ENCODE results near the gene ESRRG.
"Not testable (repeated sequence)": the region's sequence is repeated elsewhere in the genome, so short reads cannot be mapped to it uniquely, and the experiment has no call there.

The ESRRG gene
- total RNA-seq, result 0 reads per million in 2 donors

DNA sequence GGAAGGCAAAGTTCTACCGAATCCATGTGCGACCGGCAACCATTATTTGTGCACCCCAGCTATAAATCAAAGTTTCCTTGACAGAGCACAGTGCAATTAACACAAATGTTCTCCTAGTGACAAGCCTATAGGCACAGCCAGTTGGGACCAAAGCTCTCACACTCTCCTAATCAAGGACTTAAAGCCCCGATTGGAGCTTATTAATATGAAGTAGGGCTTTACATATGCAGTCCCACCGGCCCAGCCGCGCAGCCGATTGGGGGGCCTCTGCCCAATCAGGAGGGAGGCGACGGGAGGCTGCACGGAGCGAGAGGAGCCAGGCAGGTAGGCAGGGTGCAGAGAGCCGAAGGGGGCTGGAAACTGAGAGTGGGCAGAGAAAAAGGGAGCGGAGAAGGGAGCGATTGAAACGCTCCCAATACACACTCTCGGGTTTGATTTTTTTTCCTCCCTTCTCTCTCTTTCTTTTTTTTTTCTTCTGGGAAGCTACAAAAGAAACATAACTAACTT is at the start of gene ESRRG:
TSS of gene ESRRG (minus strand) at position 156 of the 507 bp plus-strand sequence. CDS start at position 26, 130 bp downstream.
- peak in 1 of 5 experiments; percentile 2 for DNase-seq

DNA sequence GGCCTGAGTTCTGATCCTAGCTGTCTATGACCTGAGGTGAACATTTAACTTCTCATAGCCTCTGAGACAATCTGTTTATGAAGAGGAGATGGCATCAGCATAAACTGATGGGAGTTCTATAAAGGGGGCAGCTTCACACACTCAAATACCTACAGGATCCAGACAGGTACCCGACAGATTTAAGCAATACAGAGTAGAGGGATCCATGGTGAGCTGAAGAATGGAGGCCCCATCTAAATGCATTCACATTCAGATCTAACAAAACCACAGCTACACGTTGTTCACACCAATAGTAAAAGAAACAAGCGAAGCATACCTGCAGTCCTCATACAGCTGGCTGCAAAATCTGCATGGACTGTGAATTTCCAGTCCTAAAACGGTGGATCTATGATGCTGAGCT is 48.7 kb upstream of the ESRRG start:
- DNase-seq, result no peak

DNA sequence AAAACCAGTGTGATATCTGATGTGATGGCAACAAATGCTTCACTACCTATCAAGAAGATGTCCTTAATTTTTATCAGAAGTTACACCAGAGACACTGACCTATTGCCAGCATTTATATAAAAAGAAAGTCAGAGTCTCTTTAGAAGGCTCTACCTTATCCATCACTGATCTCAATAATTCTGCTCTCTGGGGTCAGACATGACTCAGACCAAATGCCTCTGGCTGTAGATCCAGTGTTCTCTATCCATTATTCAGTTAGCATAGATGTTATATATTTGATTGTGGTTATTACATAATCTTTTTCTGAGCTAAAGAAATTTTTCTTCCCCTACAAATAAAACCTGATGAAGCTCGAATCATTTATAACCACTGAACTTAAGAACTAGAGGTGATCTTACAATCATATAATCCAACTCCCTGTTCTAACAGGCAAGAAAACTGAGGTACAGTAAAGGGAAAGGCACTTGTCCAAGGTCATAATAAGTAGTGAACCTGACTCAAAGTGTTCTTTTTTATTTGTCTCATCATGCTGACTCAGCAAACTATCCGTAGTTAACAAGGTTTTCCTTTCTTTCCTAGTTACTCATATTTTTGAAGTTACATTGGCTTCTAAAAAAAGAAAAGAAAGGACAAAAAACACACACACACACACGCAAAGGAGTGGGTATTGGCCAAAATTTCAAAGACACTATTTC is 43.6 kb upstream of the ESRRG start:
- DNase-seq, result no peak

DNA sequence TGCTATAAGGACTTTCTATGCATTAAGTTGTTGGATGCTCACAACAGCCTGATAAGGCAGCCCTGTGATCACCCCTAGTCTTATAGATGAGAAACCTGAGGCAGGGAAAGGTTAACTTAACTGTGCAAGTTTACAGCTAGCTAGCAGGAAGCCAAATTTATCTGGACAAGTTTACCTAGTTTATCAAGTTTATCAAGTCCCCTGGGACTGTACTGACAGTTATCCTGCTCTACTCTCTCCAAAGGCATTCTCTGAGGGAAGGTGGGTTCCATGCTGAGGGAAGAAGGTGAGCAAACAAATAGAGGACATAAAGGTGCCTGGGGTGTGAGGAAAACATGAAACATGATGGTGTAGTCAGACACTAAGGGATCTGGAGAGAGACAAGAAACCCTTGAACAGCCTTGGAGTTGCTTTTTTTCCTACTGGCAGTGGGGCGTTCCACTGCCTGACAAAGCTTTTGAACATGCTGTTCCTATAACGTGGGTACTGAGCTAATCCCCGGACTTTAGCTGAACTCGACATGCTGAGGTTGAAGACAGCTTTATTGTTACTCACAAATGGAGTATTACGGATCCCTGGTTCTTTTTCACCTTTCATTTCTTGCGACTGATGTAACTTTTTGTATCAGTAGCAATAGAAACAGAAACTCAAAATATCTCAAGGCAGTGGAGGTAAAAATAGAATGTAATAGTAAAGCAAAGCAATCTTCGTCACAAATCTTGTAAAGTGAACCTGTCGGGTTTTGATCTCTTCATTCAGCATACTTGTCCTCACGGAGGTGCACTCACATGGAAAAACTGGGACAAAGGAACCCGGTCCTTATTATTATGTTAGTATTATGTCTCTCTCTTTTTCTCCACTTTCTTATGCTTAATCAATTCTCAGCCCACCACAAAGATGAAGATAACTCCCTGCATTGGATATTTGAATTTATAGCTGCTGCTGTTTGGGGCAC is 42.4 kb upstream of the ESRRG start:
- DNase-seq, result no peak

DNA sequence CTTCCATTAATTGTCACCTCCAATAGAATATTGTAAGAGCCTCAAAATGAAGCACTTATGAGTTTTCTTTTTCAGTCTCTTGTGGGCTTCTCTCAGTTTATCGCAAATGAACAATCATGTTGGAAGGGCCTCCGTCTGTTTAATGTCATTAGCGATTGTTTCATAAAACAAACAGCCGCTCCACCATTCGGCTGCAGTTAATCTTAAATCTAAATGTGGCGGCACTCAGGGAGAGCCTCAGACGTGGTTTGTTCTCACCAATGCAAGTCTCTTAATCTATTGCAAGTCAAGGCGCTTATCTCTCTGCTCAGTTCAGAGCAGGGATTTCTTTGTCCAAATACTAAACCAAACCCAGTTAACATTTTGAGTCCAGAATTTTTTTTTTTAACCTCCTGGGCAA is 34.9 kb upstream of the ESRRG start:
- DNase-seq, result no peak

DNA sequence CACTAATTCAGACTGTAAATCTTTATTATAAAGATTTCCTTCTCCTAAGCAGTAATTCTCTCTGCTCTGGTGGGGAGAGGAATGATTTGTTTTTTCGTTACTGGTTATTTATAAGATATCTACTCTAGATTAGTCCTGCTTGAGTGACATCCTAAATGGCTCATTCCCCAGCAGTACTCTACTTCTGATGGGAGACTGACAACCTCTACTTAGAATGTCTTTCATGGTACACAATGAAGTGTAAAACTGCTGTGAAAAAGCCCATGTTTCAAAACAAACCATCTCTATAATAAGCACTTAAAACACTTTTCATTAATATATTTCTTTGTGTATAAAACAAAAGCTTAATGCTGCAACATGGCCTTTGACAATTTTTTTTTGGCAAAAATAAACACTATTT is 33.9 kb upstream of the ESRRG start:
- DNase-seq, result no peak

DNA sequence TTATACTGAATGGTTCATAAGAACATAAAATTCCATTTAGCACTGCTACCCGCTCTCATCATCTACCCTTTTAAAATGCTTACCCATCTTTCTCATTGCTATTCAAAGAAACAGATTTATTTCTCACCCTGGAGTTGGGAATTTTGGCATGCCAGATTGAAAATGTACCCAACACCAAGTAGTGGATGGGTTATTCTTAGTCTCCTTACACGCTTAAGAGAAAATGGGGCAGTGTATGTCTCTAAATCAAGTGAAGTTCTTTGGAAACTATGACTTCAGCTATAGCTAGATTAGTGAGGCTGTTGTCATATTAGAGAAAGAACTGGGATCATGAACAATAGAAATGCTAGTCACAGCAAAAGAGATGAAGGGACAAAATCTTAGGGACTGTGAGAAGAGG is 27.7 kb upstream of the ESRRG start:
- DNase-seq, result no peak

DNA sequence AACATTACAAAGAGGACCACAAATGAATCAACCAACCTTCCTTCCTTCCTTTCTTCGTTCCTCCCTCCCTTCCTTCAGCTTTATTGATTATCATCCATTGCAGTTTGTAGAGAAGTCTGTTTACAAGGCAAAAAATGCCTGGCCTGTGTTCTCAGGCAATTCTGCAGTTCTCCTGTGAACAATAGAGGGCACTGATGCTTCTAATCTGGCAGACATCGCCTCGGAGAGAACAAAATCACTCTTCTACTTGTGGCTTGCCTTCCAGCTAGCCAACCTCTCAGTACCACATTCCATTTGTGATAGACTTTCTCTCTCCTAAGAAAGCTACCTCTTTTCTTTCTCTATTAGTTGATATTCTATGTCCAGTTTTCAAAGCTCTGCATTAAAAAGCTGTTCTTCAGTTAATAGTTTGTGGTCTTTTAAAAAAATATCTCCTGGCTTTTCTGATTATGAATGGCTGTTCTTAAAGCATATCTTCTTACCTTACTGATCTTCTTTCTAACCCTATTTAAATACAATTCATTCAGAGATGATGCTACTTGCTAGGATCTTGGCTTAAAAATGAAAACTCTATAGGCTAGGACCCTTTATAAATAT is 26.9 kb upstream of the ESRRG start:
- DNase-seq, result peak in 1 of 5 experiments; percentile 3

DNA sequence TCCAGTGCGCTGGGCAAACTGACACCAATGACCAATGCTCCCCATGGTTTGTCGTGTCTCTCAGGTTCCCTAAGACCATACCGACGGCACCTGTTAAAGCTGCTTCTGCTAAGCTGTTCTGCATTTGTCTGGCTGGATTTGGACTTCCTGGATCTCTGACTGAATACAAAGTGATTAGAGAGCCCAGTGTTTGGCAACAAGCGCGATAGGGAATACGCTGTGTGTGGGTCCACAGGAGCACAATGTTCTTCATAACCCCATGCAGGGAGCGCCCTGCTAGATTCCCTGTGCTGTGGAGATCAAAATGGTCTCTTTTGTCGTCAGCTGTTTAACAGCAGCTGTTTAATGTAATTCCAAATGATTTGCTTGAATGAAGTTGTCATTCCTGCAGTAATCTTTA is 26.0 kb upstream of the ESRRG start:
- no peak for DNase-seq

DNA sequence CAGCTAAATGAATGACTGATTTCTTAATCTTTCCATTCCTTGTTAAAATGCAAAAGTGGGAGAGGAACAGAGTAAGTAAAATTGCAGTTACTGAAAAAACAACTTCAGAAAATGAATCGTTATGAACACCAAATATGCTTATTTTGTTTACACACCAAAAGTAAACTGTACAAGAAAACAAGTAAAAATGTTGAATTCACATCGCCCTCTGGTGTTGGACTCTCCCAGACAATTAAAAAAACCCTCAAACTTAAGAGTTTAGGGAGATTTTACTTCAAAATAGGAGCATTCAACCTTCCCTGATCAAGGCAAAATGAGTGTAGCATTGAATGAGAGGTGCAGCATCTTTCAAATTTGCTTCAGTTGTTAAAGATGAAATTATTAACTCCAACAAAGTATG is 19.4 kb upstream of the ESRRG start:
- DNase-seq, result no peak

DNA sequence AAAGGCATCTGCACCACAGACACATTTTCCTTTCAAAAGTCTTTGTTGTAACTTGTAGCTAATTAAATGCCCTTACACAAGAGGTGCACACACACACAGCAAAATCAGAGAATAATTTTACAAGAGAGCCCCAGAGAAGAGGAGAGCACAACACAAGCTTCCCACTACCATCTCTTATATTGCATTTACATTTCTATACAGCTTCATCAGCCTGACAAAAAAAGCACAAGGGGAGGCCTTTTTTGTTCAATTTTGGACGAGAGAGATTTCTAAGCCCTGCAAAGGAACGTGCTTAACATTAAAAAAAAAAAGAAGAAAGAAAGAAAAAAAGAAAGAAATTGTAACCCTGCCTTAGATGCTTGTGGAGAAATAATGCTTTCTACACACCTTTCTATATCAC is 17.1 kb upstream of the ESRRG start:
- no peak for DNase-seq

DNA sequence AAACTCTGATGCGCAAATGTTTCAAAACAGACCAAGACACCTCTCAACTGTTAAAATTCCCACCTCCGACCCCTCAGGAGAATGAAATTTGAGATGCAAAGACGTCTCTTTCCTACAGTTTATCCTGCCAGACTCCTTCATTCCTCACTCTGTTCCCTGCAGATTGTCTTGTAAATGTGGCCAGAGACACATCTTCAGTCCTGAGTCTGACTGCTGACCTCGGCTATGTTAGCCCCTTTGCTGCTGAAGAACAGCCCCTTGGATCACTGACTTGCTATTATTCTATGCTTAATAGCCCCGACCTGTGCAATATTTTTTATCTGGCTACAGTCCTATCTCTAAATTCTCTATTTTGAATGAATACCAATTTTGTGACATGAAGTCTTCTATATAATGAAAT is 16.6 kb upstream of the ESRRG start:
- no peak for DNase-seq

DNA sequence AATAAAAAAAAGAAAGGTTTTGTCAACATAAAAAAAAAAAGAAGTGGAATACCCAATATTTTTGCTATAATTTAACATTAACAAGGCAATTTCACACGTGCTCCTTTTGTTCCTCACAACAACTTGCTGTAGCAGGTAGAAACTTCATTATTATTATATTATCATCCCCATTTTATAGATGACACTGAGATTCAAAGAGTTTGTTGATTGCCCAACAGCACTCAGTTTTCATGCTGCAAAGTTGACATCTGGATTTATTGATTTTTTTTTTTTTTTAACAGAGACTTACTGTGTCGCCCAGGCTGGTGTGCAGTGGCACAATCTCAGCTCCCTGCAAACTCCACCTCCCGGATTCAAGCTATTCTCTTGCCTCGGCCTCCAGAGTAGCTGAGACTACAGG is 8.9 kb upstream of the ESRRG start:
- no peak for DNase-seq

DNA sequence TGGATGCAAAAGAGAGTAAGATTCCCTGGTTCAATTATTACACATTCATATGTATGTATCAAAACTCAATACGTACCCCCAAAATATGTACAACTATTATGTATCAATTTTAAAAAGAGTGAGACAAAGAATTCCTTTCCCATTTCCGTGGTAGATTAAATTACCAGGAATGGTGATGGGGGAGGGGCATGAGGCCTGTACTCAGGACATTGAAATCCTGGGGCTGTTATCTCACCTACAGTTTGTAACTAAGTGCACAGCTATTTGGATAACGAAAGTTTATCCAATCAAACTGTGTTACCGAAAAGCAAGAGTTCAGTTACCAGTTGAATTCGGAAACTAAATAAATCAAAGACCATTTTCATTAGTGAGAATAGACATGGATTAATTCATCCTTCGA is 8.3 kb upstream of the ESRRG start:
- DNase-seq, result no peak

DNA sequence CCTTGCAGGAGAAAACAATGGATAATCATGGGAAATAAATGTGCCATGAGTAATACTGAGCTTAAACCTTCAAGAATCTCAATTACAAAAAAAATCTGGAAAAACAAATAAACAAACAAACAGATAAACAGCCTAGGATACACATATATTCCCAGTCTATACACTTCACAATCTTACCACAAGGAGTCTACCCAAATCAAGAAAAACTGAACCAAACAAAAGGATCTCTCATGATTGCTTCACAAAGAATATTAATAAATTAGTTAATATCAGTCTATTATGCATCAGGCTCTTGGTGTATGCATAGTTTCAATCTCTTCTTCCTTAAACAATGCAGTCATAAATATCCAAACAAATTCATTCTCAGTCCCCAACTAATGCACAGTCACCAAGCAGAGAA is 3.2 kb upstream of the ESRRG start:
- no peak for DNase-seq

DNA sequence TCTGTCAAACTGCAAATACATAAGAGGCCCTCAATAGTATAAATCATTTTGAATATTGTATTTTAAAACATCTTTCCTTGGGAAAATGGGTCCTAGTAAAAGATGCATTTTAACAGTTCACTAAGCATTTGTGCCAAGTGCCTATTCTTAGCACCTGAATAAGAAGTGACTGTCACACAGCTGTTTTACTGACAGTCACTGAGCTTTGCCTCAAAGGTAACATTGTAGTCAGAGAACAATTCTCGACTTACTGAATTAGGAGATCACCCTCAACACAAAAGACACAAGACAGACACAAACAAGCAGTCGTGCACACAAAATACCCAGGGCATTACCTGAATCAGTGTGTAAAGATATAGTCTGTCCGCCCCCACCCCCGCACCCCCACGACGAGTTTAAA is 408 bp downstream of the ESRRG start:
- no peak for DNase-seq

DNA sequence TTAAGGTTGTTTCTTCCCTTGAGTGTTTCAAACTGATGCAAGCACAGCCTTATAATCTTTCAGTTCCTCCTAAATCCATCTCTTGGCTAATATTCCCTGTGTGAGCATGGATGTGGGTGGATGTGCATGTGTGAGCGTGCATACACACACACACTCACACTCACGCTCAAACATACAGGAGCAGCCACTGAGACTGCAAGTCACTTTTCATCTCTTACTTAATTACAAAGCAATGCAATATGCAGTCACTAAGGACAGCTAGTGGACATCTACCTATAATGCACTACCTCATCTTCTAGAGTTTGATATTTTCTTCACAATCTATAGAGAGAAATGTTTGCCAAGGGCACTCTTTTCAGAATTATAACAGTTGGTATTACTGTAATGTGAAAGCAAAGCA is 1.4 kb downstream of the ESRRG start:
- no peak for DNase-seq

DNA sequence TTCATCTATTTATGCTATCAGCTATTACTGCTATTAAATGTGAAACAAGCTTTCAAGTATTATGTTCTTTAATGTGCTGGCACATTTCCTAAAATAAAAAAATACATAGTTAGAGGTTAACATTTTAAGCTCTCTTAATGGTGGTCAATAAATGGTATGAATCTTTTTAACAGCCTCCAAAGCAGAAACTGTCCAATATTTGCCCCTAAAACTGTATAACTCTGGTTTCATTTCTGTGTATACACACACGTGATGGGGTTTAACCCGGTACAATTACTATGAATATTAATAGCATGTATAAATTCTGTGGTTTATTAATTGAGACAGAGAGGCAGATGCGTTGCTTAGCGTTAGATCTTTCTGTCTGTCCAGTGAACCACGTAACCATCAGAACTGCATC is 2.2 kb downstream of the ESRRG start:
- no peak for DNase-seq

DNA sequence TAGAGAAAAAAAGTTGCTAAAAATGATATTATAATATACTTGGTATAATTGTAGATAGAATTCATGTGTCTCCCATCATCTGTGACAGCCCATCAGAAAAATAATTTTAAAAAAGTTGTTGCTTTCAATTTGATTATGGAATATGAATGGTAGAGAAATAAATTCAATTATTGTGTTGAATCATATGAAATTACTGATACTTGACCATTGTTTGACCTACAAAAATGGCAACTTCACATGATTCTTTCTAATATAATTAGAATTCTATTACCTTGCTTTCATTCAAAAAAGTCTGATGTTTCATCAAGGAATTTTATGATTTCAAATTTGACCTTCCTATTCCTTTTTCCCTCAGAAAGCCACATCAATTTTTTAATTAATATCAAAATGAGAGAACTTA is 11.5 kb downstream of the ESRRG start:
- no peak for DNase-seq

DNA sequence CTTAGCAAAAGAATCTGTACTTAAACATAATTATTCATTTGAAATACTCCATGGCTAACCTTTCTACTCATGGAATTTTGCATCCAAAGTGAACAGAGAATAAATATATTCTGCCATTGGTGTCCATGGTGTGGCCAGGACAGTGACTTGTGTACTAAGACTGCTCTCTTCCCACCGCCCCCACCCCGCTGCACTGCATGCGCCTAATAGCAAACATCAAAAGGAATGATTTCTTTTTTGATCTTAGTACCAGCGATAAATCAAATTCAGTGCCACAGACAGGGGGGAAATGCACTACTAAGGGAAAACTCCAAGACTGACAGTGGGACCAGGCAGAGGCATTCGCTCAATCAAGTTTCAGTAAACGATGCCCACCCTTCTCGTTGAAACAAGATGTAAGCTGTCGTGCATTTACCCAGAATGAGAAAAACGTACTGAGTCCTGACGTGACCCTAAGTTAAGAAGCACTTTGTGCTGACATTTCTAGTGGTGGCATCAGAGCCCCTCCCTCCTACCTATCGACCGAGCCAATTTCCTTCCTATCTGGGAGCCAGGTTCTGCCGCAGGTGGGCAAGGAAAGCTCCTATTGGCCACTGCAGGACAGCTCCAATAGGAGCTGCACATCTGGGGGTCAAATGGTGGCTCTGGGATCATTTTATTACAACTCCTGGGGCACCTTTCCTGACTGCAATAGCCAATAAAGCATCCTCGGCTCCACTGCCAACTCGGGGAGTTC is 12.5 kb downstream of the ESRRG start:
- no peak for DNase-seq

DNA sequence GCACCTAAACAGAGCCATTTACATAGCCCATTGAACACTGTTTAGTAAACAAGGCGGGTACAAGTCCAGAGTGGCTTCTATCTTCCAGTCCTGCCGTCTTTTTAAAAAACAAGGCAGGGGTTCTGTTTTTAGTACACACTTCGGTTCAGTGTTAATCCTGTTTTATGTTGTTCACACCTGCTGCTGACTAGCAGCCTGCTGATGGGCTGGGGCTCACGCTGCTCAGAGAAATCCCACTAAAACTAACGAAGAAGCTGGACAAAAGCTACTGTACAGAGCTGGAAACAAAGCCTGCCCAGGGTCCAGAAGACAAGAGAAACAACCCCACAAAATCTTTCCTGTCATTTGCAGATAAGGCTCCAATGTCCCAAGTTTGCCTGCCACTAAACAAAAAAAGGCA is 13.2 kb downstream of the ESRRG start:
- no peak for DNase-seq

DNA sequence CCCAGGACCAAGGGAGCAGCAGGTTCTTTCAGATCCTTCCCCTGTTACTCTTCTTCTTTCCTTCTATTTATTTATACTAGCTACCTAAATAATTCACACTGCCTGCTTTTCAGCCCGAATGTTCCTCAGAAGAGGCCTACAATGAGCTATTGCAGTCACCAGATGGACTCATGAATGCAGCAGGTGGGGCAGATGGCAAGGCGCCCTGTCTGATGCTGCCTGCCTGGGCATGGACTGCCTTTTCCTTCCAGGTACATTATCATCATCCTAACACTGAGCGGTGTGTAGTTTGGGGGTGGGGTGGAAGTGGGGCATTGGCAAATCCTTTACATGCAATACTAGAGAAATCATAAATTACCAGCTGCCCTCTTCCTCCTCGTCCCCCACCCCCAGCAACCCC is 17.6 kb downstream of the ESRRG start:
- no peak for DNase-seq

DNA sequence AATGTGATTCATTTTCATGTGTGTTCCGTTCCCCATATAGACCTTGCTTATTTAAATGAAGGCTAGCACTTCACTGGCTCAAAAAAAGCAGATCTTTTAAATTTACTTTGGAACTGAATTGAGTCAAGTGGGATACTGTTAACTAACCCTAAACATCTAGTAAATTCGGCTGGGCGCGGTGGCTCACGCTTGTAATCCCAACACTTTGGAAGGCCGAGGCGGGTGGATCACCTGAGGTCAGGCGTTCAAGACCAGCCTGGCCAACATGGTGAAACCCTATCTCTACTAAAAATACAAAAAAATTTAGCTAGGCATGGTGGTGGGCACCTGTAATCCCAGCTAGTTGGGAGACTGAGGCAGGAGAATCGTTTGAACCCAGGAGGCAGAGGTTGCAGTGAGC is 19.2 kb downstream of the ESRRG start:
- not testable (repeated sequence) for DNase-seq

Data from T-helper 2 cell (primary cell).